Central memory CD8-positive, alpha-beta T cell (primary cell): ENCODE results near the gene DSTN.

Experiments used
- ATAC-seq: fragments of 150-1000 bp; cut with Tn5 transposase; replicated peaks from 2 replicates; pipeline ENCODE4 v1.10.0; 2022; ENCODE audit warnings: mild to moderate bottlenecking, moderate FRiP score, moderate number of reproducible peaks; ENCODE audit not compliant: poor library complexity, severe bottlenecking; ENCODE audit errors: extremely low read depth
- DNase-seq, 2 donors: peaks; one replicate each; pipeline ENCODE4 v3.0.0; 2021; ENCODE audit warnings: low spot score in 2 of 2
- H3K27ac Mint-ChIP-seq: one replicate; pipeline ENCODE4 v1.8.0; 2022; ENCODE audit warnings: low read depth, mild to moderate bottlenecking, moderate library complexity, mixed read lengths
- H3K27me3 Mint-ChIP-seq: one replicate; pipeline ENCODE4 v1.8.0; 2022; ENCODE audit warnings: mixed read lengths
- H3K36me3 Mint-ChIP-seq: one replicate; pipeline ENCODE4 v1.8.0; 2022; ENCODE audit warnings: mild to moderate bottlenecking, moderate library complexity, mixed read lengths; ENCODE audit not compliant: insufficient read depth
- H3K4me1 Mint-ChIP-seq: one replicate; pipeline ENCODE4 v1.8.0; 2022; ENCODE audit warnings: mixed read lengths
- H3K4me3 Mint-ChIP-seq: one replicate; pipeline ENCODE4 v1.8.0; 2022; ENCODE audit warnings: mild to moderate bottlenecking, moderate library complexity, mixed read lengths
- H3K9me3 Mint-ChIP-seq: one replicate; pipeline ENCODE4 v1.8.0; 2022; ENCODE audit warnings: mixed read lengths

Gene DSTN

GRCh38 chr20:17627101-17627955 is 57.5 kb downstream of the DSTN start:
- H3K9me3 Mint-ChIP-seq: no peaks in the 10 kb centered on the region
- no peaks in the 10 kb centered on the region for H3K27me3 Mint-ChIP-seq
- no peak overlapping the region for H3K27ac Mint-ChIP-seq
- ATAC-seq: no peak
- H3K36me3 Mint-ChIP-seq: peaks cover 6% of the 10 kb centered on the region
- H3K4me3 Mint-ChIP-seq: no peak overlapping the region
- peaks cover 7% of the 10 kb centered on the region for H3K4me1 Mint-ChIP-seq
- no peak for DNase-seq

DNA sequence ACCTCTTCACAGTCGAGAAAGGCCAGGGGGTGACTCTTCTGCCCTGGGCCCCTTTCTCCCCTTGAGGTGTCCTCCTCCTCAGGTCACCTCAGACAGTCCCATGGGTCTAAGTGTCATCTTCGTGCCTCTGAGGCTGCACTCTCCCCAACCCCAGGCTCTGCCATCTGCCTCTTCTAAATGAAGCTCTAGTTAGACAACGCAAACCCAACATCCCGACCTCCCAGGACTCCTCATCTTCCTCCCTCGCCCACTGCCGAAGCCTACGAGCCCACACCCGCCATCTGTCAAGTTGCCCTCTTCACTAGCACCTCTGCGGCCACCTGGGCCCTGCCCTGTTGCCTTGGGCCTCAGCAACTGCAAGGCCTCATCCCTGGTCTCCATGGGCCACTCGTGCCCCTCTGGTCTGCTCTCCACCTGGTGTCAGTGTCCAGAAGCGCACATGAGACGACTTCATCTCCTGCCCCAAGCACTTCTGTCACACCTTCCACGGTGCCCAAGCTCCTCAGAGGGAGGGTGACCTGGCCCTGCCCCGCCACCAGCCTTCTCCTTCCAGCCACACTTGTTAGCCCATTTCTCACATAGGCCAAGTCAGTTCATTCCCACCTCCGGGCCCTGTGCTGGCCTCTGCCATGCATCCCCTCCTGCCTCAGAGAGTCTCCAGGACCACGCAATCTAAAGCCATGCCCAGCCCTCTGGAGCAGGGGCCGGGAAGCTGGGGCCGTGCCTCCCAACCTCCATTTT is 58.4 kb downstream of the DSTN start:
- Mint-ChIP-seq H3K4me1 (peaks cover 7% of the 10 kb centered on the region), H3K9me3 (no peaks in the 10 kb centered on the region), H3K4me3 (no peak overlapping the region), H3K36me3 (peaks cover 6% of the 10 kb centered on the region), H3K27ac (peak overlapping the region; percentile 50), H3K27me3 (no peaks in the 10 kb centered on the region)
- DNase-seq (no peak), ATAC-seq (no peak)

- Mint-ChIP-seq H3K4me1 (peaks cover 7% of the 10 kb centered on the region), H3K27me3 (no peaks in the 10 kb centered on the region), H3K36me3 (peaks cover 2% of the 10 kb centered on the region), H3K9me3 (no peaks in the 10 kb centered on the region), H3K4me3 (no peak overlapping the region), H3K27ac (peak overlapping the region; percentile 50)
- DNase-seq (no peak), ATAC-seq (no peak)
Measured at GRCh38 chr20:17629025-17629424, 59.1 kb downstream of the DSTN start.

DNA sequence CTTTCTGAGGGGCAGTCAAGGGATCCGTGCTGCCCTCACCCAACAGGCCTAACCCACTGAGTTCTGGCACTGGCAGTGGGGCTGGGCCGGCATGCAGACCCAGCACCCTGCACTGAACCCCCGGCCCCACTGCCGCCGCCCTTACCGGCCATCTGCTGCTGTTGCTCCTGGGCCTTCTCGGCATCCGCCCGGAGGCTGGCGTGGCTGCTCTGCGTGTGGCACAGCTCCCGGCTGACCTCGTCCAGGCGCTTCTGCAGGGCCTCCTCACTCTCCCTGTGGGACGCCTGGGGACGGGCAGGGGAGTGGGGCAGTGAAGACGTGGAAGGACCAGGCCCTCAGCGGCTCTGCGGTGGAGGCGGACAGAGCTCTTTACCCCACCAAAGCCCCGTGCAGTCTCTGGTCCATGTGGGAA is 59.8 kb downstream of the DSTN start:
- Mint-ChIP-seq H3K9me3 (no peaks in the 10 kb centered on the region), H3K27ac (no peak overlapping the region), H3K27me3 (no peaks in the 10 kb centered on the region)

GRCh38 chr20:17630151-17630805 is 60.4 kb downstream of the DSTN start:
- Mint-ChIP-seq H3K4me3 (no peak overlapping the region), H3K27me3 (no peaks in the 10 kb centered on the region), H3K4me1 (peaks cover 7% of the 10 kb centered on the region), H3K36me3 (peaks cover 4% of the 10 kb centered on the region), H3K9me3 (no peaks in the 10 kb centered on the region), H3K27ac (no peak overlapping the region)
- ATAC-seq (no peak), DNase-seq (no peak)

More for the DNA sequence above, 59.8 kb downstream of the DSTN start:
- peaks cover 7% of the 10 kb centered on the region for H3K4me1 Mint-ChIP-seq
- no peak for DNase-seq
- H3K4me3 Mint-ChIP-seq: no peak overlapping the region
- ATAC-seq: no peak
- H3K36me3 Mint-ChIP-seq: peaks cover 2% of the 10 kb centered on the region

DNA sequence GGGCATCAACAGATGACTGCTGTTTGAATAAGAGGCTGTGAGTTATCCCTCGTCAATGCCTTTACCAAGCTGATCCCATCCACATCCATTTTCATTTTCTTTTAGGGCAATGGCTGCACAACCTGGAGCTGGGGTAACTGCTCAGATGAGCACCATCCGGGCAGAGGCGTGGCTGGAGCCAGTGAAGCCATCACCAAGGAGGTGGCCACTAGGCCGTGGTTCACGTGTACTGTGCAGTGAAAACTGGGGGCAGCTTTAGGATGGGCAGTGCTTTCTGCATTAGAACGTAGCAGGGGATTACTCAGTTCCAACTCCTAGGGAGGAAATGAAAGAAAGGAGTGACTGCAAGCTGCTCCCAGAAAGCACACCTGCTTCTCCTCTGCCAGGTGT is 60.9 kb downstream of the DSTN start:
- Mint-ChIP-seq H3K27me3 (no peaks in the 10 kb centered on the region), H3K27ac (no peak overlapping the region), H3K9me3 (no peaks in the 10 kb centered on the region), H3K4me1 (peaks cover 7% of the 10 kb centered on the region), H3K36me3 (peaks cover 7% of the 10 kb centered on the region), H3K4me3 (no peak overlapping the region)
- ATAC-seq: no peak
- no peak for DNase-seq

GRCh38 chr20:17631576-17632319 is 61.9 kb downstream of the DSTN start:
- H3K27me3 Mint-ChIP-seq: no peaks in the 10 kb centered on the region
- H3K36me3 Mint-ChIP-seq: peaks cover 6% of the 10 kb centered on the region
- ATAC-seq (no peak), DNase-seq (no peak)
- H3K9me3 Mint-ChIP-seq: no peaks in the 10 kb centered on the region
- peak overlapping the region; percentile 53 for H3K27ac Mint-ChIP-seq
- peaks cover 7% of the 10 kb centered on the region for H3K4me1 Mint-ChIP-seq
- H3K4me3 Mint-ChIP-seq: no peak overlapping the region

DNA sequence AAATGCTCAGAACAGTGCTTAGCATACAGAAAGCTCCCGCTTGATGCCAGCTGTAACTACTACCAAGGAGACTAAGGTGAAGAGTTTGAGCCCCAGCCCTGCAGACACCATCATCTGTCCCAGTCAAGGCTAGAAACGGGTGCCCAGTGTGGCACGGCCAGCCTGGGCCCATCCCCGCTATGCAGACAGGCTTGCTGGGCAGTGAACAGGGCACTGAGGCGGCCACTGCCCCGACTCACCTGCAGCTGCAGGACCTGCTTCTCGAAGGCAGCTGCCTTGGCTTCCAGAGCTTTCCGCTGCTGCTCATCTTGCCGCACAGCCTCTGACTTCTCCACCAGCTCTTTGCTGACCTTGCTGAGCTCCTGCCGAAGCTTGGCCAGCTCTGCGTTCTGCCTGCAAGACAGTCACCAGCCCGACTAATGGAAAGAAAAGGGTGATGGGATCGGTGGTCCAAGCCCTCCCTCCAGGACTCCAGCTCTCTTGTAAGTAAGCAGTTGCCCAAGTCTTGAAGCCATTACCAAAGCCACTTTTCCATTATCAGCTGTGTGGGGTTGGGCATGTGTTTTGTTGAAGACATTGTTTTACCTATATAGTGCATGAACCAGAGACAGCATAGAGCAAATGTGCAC is 63.5 kb downstream of the DSTN start:
- Mint-ChIP-seq H3K9me3 (no peaks in the 10 kb centered on the region), H3K4me1 (peaks cover 5% of the 10 kb centered on the region), H3K36me3 (peaks cover 8% of the 10 kb centered on the region), H3K27me3 (no peaks in the 10 kb centered on the region), H3K4me3 (no peak overlapping the region), H3K27ac (no peak overlapping the region)
- DNase-seq (no peak), ATAC-seq (no peak)

GRCh38 chr20:17633850-17634500 is 64.1 kb downstream of the DSTN start:
- no peak for DNase-seq
- no peaks in the 10 kb centered on the region for H3K4me1 Mint-ChIP-seq
- H3K4me3 Mint-ChIP-seq: no peak overlapping the region
- ATAC-seq: no peak
- H3K9me3 Mint-ChIP-seq: no peaks in the 10 kb centered on the region
- no peaks in the 10 kb centered on the region for H3K27me3 Mint-ChIP-seq
- no peak overlapping the region for H3K27ac Mint-ChIP-seq
- H3K36me3 Mint-ChIP-seq: peaks cover 7% of the 10 kb centered on the region

DNA sequence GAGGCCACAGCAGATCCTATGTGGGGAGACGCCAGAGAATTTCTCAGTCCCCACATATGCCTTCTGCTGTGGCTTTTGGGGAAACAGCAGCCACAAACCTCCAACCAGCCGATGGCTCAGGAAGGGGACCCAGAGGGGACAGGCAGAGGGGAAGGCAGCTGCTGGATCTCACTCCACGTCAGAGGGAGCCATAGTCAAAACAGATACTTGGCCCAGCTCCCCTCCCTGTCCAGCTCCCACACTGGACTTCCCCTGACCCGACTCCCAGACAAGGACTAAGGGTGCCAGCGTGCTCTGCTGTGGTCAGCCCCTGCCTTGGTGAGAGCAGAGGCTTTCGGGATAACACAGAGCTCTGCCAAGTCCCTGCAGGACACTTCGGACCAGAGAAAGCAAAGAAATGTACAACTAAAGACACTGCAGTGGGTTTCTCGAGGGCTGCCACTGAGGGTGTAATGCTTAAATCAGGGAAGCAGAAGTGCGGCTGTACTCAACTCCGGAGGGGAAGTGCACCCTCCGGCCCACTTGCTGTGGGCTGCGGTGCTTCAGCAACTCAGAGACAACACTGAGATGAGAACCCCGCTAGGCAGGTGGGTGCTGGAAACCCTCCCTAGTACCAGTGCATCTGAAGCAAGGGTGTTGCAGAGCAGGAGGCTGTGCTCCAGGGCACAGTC is 64.9 kb downstream of the DSTN start:
- Mint-ChIP-seq H3K36me3 (peaks cover 7% of the 10 kb centered on the region), H3K9me3 (no peaks in the 10 kb centered on the region), H3K27ac (no peak overlapping the region), H3K27me3 (no peaks in the 10 kb centered on the region), H3K4me1 (no peaks in the 10 kb centered on the region), H3K4me3 (no peak overlapping the region)
- ATAC-seq (no peak), DNase-seq (no peak)
